Middle frontal gyrus (tissue), 1 donor: ENCODE results near the gene ADAMTS3.

Source experiments
- DNase-seq: peaks from one replicate; pipeline ENCODE4 v3.0.0-alpha.2; 2015; ENCODE audit warnings: low spot score; ENCODE audit errors: extremely low spot score

Gene ADAMTS3

GRCh38 chr4:72473434-72473900 lies 95.6 kb downstream of the ADAMTS3 start:
- DNase-seq: no peak

GRCh38 chr4:72471816-72472215 lies 97.2 kb downstream of the ADAMTS3 start:
- DNase-seq: no peak

GRCh38 chr4:72468904-72469502 lies 100.0 kb downstream of the ADAMTS3 start:
- no peak for DNase-seq

GRCh38 chr4:72467633-72468032 lies 101.4 kb downstream of the ADAMTS3 start:
- DNase-seq: no peak

GRCh38 chr4:72463724-72464123 lies 105.3 kb downstream of the ADAMTS3 start:
- no peak for DNase-seq

- no peak for DNase-seq
These were observed 111.9 kb downstream of the ADAMTS3 start for GRCh38 chr4:72457158-72457557.

GRCh38 chr4:72451349-72451748 lies 117.7 kb downstream of the ADAMTS3 start:
- DNase-seq: no peak

GRCh38 chr4:72449705-72450104 lies 119.3 kb downstream of the ADAMTS3 start:
- no peak for DNase-seq

GRCh38 chr4:72448231-72448630 lies 120.8 kb downstream of the ADAMTS3 start:
- DNase-seq: no peak

GRCh38 chr4:72446353-72447055 lies 122.5 kb downstream of the ADAMTS3 start:
- no peak for DNase-seq

GRCh38 chr4:72444092-72444491 lies 124.9 kb downstream of the ADAMTS3 start:
- no peak for DNase-seq

- DNase-seq: no peak
These were observed 126.3 kb downstream of the ADAMTS3 start for GRCh38 chr4:72442715-72443114.

GRCh38 chr4:72442147-72442546 lies 126.9 kb downstream of the ADAMTS3 start:
- DNase-seq: no peak

- DNase-seq: no peak
These were observed 128.6 kb downstream of the ADAMTS3 start for GRCh38 chr4:72440386-72440785.

GRCh38 chr4:72432975-72433374 lies 136.0 kb downstream of the ADAMTS3 start:
- no peak for DNase-seq

- DNase-seq: no peak
These were observed 136.7 kb downstream of the ADAMTS3 start for GRCh38 chr4:72432282-72432681.

GRCh38 chr4:72430988-72431387 lies 138.0 kb downstream of the ADAMTS3 start:
- DNase-seq: no peak

- DNase-seq: no peak
These were observed 139.0 kb downstream of the ADAMTS3 start for GRCh38 chr4:72430050-72430449.

- DNase-seq: no peak
These were observed 139.6 kb downstream of the ADAMTS3 start for GRCh38 chr4:72429397-72429889.

GRCh38 chr4:72427057-72427456 lies 142.0 kb downstream of the ADAMTS3 start:
- DNase-seq: no peak

GRCh38 chr4:72425908-72426307 lies 143.1 kb downstream of the ADAMTS3 start:
- peak; percentile 63 for DNase-seq

- DNase-seq: no peak
These were observed 145.0 kb downstream of the ADAMTS3 start for GRCh38 chr4:72424006-72424405.

GRCh38 chr4:72422416-72422815 lies 146.6 kb downstream of the ADAMTS3 start:
- DNase-seq: no peak
